Neural progenitor cell (in vitro differentiated cells): Measurements from ENCODE around the gene CLRN3.

Source experiments
- CTCF ChIP-seq: fragments of 200-600 bp; sonication (generic); IDR thresholded peaks from 2 replicates; pipeline ENCODE4 v1.5.1; 2017; ENCODE audit warnings: antibody characterized with exemption, mild to moderate bottlenecking
- EZH2 ChIP-seq: fragments of 200-600 bp; sonication (generic); IDR thresholded peaks from 2 replicates; pipeline ENCODE4 v1.6.1; 2017; ENCODE audit warnings: antibody characterized with exemption, mild to moderate bottlenecking, moderate library complexity
- EZH2phosphoT487 ChIP-seq: fragments of 200-600 bp; sonication (generic); IDR thresholded peaks from 2 replicates; pipeline ENCODE4 v1.6.1; 2017; ENCODE audit warnings: antibody characterized with exemption

DNA sequence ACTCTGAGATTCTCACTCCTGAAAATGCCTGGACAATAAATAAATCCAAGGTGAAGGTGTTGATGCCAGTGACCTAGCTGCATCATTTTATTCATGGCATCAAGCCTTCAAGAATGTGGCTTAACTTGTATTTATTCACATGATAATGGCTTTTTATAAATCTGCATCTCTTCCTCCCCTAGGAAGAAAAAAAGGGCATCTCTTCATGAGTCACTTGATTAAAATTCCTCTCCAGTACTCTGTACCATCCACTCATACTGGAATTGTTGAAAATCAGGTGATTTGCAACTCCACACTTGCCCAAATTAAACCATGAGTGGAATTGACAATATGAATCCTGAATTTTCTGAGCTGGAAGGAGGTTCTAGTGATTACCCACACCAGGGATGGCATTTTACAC, 44.3 kb upstream of the CLRN3 start:
- TF ChIP-seq CTCF = no peak
- no peak for TF ChIP-seq EZH2
- TF ChIP-seq EZH2phosphoT487 = no peak
